ENCODE data around the gene STMN3.
A peak's percentile ranks its signal among the peaks of the same experiment; 100 is the strongest.

Gene STMN3

DNA sequence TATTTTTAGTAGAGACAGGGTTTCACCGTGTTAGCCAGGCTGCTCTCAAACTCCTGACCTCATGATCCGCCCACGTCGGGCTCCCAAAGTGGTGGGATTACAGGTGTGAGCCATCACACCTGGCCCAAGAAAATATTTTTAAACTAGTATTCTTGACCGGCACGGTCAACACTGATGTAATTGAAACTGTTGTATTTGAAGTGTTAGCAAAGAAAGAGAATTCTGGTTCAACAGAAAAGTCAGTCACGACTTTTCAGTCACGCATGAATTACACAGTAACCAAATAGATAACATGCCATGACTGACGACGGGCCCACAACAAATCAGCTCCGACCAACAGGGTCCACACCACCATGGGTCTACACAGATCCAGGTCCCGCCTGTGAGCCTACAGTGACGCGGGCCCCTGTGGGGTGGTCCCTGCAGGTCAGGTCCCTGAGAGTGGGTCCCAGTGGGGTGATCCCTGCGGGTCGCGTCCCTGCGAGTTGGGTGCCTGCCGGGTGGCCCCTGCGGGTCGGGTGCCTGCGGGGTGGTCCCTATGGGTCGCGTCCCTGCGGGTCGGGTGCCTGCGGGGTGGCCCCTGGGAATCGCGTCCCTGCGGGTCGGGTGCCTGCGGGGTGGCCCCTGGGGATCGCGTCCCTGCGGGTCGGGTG lies 27.3 kb downstream of the STMN3 start:
- no peak for TF ChIP-seq ZNF274 (IDR thresholded peaks at IDR 0.05; ENCODE audit: low read depth, low read length)
- TF ChIP-seq SUZ12 (IDR thresholded peaks at IDR 0.05; ENCODE audit: extremely low read depth, insufficient read depth, insufficient read length): no peak
- no peak for TF ChIP-seq YY1 (IDR thresholded peaks at IDR 0.05; ENCODE audit: insufficient read depth, insufficient read length)
- Histone ChIP-seq H3K9me3 (ENCODE audit: insufficient read depth, low read length) (no peaks in the 10 kb centered on the region), H3K4me3 (ENCODE audit: insufficient read length, low read depth) (peak overlapping the region; percentile 92), H3K9ac (ENCODE audit: insufficient read length, low read depth) (peak overlapping the region; percentile 98), H3K27me3 (ENCODE audit: insufficient read depth, insufficient read length) (no peaks in the 10 kb centered on the region), H3K36me3 (ENCODE audit: insufficient read depth, insufficient read length, low read length) (peaks cover 2% of the 10 kb centered on the region), H3K4me1 (ENCODE audit: insufficient read depth, insufficient read length) (peaks cover 6% of the 10 kb centered on the region)
- no peak for DNase-seq (ENCODE audit: low read depth, low spot score)

DNA sequence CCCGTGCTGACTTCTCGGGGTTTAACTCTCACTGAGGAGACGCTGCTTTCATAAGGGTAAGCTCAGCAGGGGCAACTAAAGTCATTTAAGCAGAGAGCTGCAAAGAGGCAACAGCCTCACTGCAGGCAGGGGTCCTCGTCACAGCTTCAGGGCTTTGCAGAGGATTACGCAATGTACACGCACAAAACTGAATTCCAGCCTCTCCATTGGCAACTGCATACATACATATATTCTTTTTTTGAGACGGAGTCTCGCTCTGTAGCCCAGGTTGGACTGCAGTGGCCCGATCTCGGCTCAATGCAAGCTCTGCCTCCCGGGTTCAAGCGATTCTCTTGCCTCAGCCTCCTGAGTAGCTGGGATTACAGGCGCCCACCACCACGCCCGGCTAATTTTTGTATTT lies 28.7 kb downstream of the STMN3 start:
- H3K9me3 ChIP-seq (ENCODE audit: insufficient read depth, low read length): no peaks in the 10 kb centered on the region
- DNase-seq (ENCODE audit: low read depth, low spot score): no peak
- TF ChIP-seq SUZ12 (IDR thresholded peaks at IDR 0.05; ENCODE audit: extremely low read depth, insufficient read depth, insufficient read length): no peak
- TF ChIP-seq ZNF274 (IDR thresholded peaks at IDR 0.05; ENCODE audit: low read depth, low read length): no peak
- TF ChIP-seq YY1 (IDR thresholded peaks at IDR 0.05; ENCODE audit: insufficient read depth, insufficient read length): no peak
- H3K36me3 ChIP-seq (ENCODE audit: insufficient read depth, insufficient read length, low read length): peaks cover 4% of the 10 kb centered on the region
- no peak overlapping the region for H3K9ac ChIP-seq (ENCODE audit: insufficient read length, low read depth)
- H3K4me3 ChIP-seq (ENCODE audit: insufficient read length, low read depth): no peak overlapping the region
- no peaks in the 10 kb centered on the region for H3K27me3 ChIP-seq (ENCODE audit: insufficient read depth, insufficient read length)
- H3K4me1 ChIP-seq (ENCODE audit: insufficient read depth, insufficient read length): peaks cover 12% of the 10 kb centered on the region

DNA sequence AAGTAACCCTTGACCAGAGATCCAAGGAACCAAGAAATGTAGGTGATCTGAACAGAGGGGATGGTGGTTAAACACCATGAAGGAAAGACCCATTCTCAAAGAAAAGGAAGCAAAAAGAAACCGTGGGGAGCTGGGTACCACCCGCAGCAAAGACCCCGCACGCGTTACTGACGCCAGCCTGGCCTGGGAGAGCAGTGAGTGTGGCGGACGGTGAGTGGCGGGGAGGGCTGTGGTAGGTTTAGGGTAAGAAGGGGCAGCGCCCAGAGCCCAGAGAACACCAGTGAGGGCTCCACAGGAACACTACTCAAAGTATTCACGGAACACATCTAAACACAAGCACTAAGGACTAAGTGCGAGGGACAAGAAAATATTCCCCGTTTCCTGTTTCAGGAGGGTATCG lies 30.5 kb downstream of the STMN3 start:
- H3K4me1 ChIP-seq (ENCODE audit: insufficient read depth, insufficient read length): peaks cover 16% of the 10 kb centered on the region
- H3K4me3 ChIP-seq (ENCODE audit: insufficient read length, low read depth): no peak overlapping the region
- DNase-seq (ENCODE audit: low read depth, low spot score): no peak
- no peak overlapping the region for H3K9ac ChIP-seq (ENCODE audit: insufficient read length, low read depth)
- no peaks in the 10 kb centered on the region for H3K27me3 ChIP-seq (ENCODE audit: insufficient read depth, insufficient read length)
- peaks cover 21% of the 10 kb centered on the region for H3K36me3 ChIP-seq (ENCODE audit: insufficient read depth, insufficient read length, low read length)
- no peak for TF ChIP-seq ZNF274 (IDR thresholded peaks at IDR 0.05; ENCODE audit: low read depth, low read length)
- TF ChIP-seq SUZ12 (IDR thresholded peaks at IDR 0.05; ENCODE audit: extremely low read depth, insufficient read depth, insufficient read length): no peak
- TF ChIP-seq YY1 (IDR thresholded peaks at IDR 0.05; ENCODE audit: insufficient read depth, insufficient read length): no peak
- H3K9me3 ChIP-seq (ENCODE audit: insufficient read depth, low read length): no peaks in the 10 kb centered on the region

- Histone ChIP-seq H3K36me3 (ENCODE audit: insufficient read depth, insufficient read length, low read length) (peaks cover 28% of the 10 kb centered on the region), H3K9ac (ENCODE audit: insufficient read length, low read depth) (no peak overlapping the region), H3K9me3 (ENCODE audit: insufficient read depth, low read length) (no peaks in the 10 kb centered on the region), H3K27me3 (ENCODE audit: insufficient read depth, insufficient read length) (no peaks in the 10 kb centered on the region), H3K4me3 (ENCODE audit: insufficient read length, low read depth) (no peak overlapping the region), H3K4me1 (ENCODE audit: insufficient read depth, insufficient read length) (peaks cover 16% of the 10 kb centered on the region)
- TF ChIP-seq SUZ12 (IDR thresholded peaks at IDR 0.05; ENCODE audit: extremely low read depth, insufficient read depth, insufficient read length): no peak
- TF ChIP-seq YY1 (IDR thresholded peaks at IDR 0.05; ENCODE audit: insufficient read depth, insufficient read length): no peak
- no peak for TF ChIP-seq ZNF274 (IDR thresholded peaks at IDR 0.05; ENCODE audit: low read depth, low read length)
- no peak for DNase-seq (ENCODE audit: low read depth, low spot score)
These were observed 31.1 kb downstream of the STMN3 start for GRCh38 chr20:63622096-63622495.

GRCh38 chr20:63620991-63621390 lies 32.2 kb downstream of the STMN3 start:
- peaks cover 16% of the 10 kb centered on the region for H3K4me1 ChIP-seq (ENCODE audit: insufficient read depth, insufficient read length)
- no peak overlapping the region for H3K4me3 ChIP-seq (ENCODE audit: insufficient read length, low read depth)
- no peak for TF ChIP-seq SUZ12 (IDR thresholded peaks at IDR 0.05; ENCODE audit: extremely low read depth, insufficient read depth, insufficient read length)
- no peak for TF ChIP-seq ZNF274 (IDR thresholded peaks at IDR 0.05; ENCODE audit: low read depth, low read length)
- TF ChIP-seq YY1 (IDR thresholded peaks at IDR 0.05; ENCODE audit: insufficient read depth, insufficient read length): no peak
- H3K9ac ChIP-seq (ENCODE audit: insufficient read length, low read depth): no peak overlapping the region
- H3K27me3 ChIP-seq (ENCODE audit: insufficient read depth, insufficient read length): no peaks in the 10 kb centered on the region
- peaks cover 36% of the 10 kb centered on the region for H3K36me3 ChIP-seq (ENCODE audit: insufficient read depth, insufficient read length, low read length)
- no peaks in the 10 kb centered on the region for H3K9me3 ChIP-seq (ENCODE audit: insufficient read depth, low read length)
- DNase-seq (ENCODE audit: low read depth, low spot score): no peak

GRCh38 chr20:63619505-63619904 lies 33.7 kb downstream of the STMN3 start:
- no peak overlapping the region for H3K9ac ChIP-seq (ENCODE audit: insufficient read length, low read depth)
- H3K4me1 ChIP-seq (ENCODE audit: insufficient read depth, insufficient read length): peaks cover 16% of the 10 kb centered on the region
- H3K36me3 ChIP-seq (ENCODE audit: insufficient read depth, insufficient read length, low read length): peaks cover 47% of the 10 kb centered on the region
- TF ChIP-seq SUZ12 (IDR thresholded peaks at IDR 0.05; ENCODE audit: extremely low read depth, insufficient read depth, insufficient read length) (no peak), ZNF274 (IDR thresholded peaks at IDR 0.05; ENCODE audit: low read depth, low read length) (no peak), YY1 (IDR thresholded peaks at IDR 0.05; ENCODE audit: insufficient read depth, insufficient read length) (no peak)
- H3K9me3 ChIP-seq (ENCODE audit: insufficient read depth, low read length): peaks cover 13% of the 10 kb centered on the region
- H3K4me3 ChIP-seq (ENCODE audit: insufficient read length, low read depth): no peak overlapping the region
- no peak for DNase-seq (ENCODE audit: low read depth, low spot score)
- H3K27me3 ChIP-seq (ENCODE audit: insufficient read depth, insufficient read length): no peaks in the 10 kb centered on the region

DNA sequence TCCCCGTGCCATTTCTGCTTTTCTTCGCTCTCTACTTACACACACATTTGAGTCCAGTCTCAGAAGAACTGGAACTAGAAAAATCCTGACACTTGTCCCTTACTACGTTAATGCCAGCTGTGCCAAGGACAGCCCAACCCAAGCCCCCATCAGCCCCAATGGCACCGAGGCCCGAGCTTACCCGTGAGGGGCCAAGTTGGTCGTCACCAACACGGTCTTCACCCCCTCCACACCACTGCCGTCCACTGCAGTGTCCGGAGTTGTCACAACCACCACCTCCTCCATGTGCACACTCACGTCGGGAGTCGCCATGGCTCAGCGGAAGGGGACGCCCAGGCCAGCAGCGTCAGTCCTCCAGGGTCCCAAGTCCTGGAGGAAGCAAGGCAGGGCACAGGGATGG lies 34.1 kb downstream of the STMN3 start:
- no peak for TF ChIP-seq SUZ12 (IDR thresholded peaks at IDR 0.05; ENCODE audit: extremely low read depth, insufficient read depth, insufficient read length)
- no peak for TF ChIP-seq ZNF274 (IDR thresholded peaks at IDR 0.05; ENCODE audit: low read depth, low read length)
- no peak for TF ChIP-seq YY1 (IDR thresholded peaks at IDR 0.05; ENCODE audit: insufficient read depth, insufficient read length)
- Histone ChIP-seq H3K9me3 (ENCODE audit: insufficient read depth, low read length) (peaks cover 16% of the 10 kb centered on the region), H3K27me3 (ENCODE audit: insufficient read depth, insufficient read length) (no peaks in the 10 kb centered on the region), H3K4me1 (ENCODE audit: insufficient read depth, insufficient read length) (peaks cover 16% of the 10 kb centered on the region), H3K36me3 (ENCODE audit: insufficient read depth, insufficient read length, low read length) (peaks cover 47% of the 10 kb centered on the region), H3K4me3 (ENCODE audit: insufficient read length, low read depth) (no peak overlapping the region), H3K9ac (ENCODE audit: insufficient read length, low read depth) (no peak overlapping the region)
- DNase-seq (ENCODE audit: low read depth, low spot score): no peak

Measured in NT2/D1 (cell line).